ENCODE results near the gene SMYD5. TPM values are rescaled to one million over a fixed set of nuclear protein-coding genes. Genes with fewer than 3 reads are reported as not detected.

Gene SMYD5
- total and polyA plus RNA-seq, 9 of the 15 experiments (the other 6 are each of a cell fraction or from before 2014, with no cell fraction given) = 11.4 to 56.8 (median 32.0) TPM

- TF ChIP-seq PURB (CRISPR knock-in tag; IDR thresholded peaks at IDR 0.05; ENCODE audit: low read depth) = no peak
- peak; percentile 89 for TF ChIP-seq SP2 (IDR thresholded peaks at IDR 0.05; ENCODE audit: extremely low read depth, low read depth, low read length, poor library complexity, severe bottlenecking)
- TF ChIP-seq TARDBP (IDR thresholded peaks at IDR 0.05) = no peak
- no peak for TF ChIP-seq ZNF75A (CRISPR knock-in tag; IDR thresholded peaks at IDR 0.05)
- TF ChIP-seq CLOCK (CRISPR knock-in tag; IDR thresholded peaks at IDR 0.05; ENCODE audit: borderline replicate concordance) = no peak
- no peak for TF ChIP-seq TFE3 (CRISPR knock-in tag; IDR thresholded peaks at IDR 0.05)
- TF ChIP-seq HLTF (IDR thresholded peaks at IDR 0.05) = peak; percentile 64; the same call in 1 of the 2 replicates
- TF ChIP-seq HNRNPUL1 (IDR thresholded peaks at IDR 0.05; ENCODE audit: low read length) = no peak
- TF ChIP-seq FOXK1 (CRISPR knock-in tag; IDR thresholded peaks at IDR 0.05; ENCODE audit: borderline replicate concordance) = no peak
- peak; percentile 69 for TF ChIP-seq TBP (optimal IDR thresholded peaks at IDR 0.05; ENCODE audit: low read depth, low read length)
- no peak for TF ChIP-seq ZNF253 (CRISPR knock-in tag; conservative IDR thresholded peaks at IDR 0.05)
- TF ChIP-seq RNF219 (CRISPR knock-in tag; IDR thresholded peaks at IDR 0.05) = no peak
- no peak for TF ChIP-seq ZNF699 (CRISPR knock-in tag; IDR thresholded peaks at IDR 0.05; ENCODE audit: insufficient replicate concordance)
- TF ChIP-seq HMGXB4 (CRISPR knock-in tag; IDR thresholded peaks at IDR 0.05) = no peak; the same call in 1 of the 2 replicates
- no peak for TF ChIP-seq ADNP (tag; IDR thresholded peaks at IDR 0.05)
- no peak for TF ChIP-seq BRD4 (IDR thresholded peaks at IDR 0.05)
- TF ChIP-seq ZNF512 (tag; IDR thresholded peaks at IDR 0.05) = no peak
- TF ChIP-seq MED1 (CRISPR knock-in tag; IDR thresholded peaks at IDR 0.05; ENCODE audit: borderline replicate concordance) = no peak
These were observed 19.3 kb downstream of the SMYD5 start, which contains the start of gene PRADC1 (continued) for GRCh38 chr2:73233154-73233931.

Measured in K562 (cell line).